HG03575 (cell line): ENCODE results near the gene CCDC177.

Source experiments
- ATAC-seq: cut with Tn5 transposase; IDR thresholded peaks from one replicate; pipeline ENCODE4 v1.9.1; 2021; ENCODE audit not compliant: unreplicated experiment, insufficient number of reproducible peaks, low FRiP score; ENCODE audit errors: extremely low read depth

CCDC177 gene

DNA sequence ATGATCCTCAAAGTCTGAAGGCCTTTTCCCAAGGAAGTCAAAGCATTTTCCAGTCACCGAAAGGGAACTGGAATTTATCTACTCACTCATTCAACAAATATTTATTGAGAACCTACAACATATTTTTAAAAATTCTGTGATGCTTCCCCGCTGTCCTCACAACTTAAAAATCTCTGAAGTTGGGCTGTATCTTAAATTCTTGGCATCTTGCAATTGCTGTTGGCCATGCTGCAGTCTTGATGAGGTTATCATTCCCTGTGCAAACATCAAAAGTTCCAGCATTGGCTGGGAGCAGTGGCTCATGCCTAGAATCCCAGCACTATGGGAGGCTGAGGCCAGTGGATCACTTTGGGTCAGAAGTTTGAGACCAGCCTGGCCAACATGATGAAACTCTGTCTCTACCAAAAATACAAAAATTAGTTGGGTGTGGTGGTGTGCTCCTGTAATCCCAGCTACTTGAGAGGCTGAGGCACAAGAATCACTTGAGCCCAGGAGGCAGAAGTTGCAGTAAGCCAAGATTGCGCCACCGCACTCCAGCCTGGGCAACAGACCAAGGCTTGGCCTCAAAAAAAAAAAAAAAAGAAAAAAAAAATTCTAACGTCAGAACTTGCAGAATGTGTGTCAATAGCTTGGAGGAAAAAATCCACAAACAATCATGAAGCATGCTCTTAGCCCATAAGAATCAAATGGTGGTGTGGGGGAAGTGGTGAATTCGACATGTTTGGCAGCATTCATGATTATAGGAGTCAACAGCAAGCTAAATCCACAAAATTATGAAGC is 34.9 kb downstream of the CCDC177 start:
- ATAC-seq, result no peak

DNA sequence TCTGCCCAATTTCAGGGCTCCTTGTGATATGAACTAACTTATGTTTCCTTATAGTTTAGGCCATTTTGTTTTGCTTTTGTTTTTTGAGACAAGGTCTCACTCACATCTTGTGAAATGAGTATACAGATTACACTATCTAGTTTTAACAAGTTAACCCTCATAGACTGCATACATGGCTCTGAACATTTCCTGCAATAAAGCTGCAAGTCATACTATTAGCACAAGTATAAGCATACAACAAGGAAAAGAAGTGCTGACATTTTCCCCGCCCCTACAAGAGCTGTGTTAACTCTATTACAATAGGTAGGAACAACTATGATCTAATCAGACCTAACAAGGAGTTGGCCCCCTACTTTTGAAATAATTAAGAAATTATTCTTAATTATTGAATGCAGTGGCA is 35.9 kb downstream of the CCDC177 start:
- no peak for ATAC-seq

- ATAC-seq, result no peak
Observed at GRCh38 chr14:69537900-69538299, 36.8 kb downstream of the CCDC177 start.

- ATAC-seq, result no peak
Observed at GRCh38 chr14:69536971-69537370, 37.7 kb downstream of the CCDC177 start.

GRCh38 chr14:69535230-69535848 is 39.3 kb downstream of the CCDC177 start:
- ATAC-seq, result no peak

DNA sequence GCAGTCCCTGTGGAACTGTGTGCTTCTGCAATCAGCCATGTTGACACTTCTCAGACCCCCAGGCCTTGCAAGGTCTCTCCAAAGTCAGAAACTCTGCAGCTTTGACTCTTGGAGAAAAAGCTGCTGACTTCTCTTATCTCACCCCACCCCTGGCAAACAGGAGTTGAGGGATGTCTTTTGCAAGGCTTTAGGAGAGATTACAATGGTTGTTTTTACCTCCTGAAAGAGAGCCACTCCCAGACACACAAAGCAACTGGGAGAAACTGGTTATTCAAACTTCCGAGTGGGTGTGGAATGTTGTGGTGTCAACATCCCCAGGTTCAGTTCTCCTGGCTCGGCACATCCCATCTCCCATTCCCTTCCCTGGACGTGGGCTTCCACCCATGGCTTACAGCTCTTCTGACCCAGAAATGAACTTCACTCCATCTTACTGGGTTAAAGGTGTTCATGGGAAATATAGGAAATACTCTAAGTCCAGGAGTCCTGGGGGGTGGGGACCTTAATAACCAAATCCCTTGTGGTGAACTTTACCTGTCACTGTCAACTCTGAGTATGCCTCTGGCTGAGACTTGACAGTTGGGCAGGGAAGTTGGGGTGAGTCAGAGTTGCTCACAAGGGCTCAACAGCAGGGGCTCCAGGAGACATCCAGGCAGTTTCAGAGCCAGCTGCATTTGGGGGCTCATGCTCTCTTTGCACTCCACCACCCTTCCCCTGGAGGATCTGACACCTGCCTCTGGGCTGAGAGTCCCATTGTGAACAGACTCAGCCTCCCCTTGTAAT is 41.9 kb downstream of the CCDC177 start:
- no peak for ATAC-seq

DNA sequence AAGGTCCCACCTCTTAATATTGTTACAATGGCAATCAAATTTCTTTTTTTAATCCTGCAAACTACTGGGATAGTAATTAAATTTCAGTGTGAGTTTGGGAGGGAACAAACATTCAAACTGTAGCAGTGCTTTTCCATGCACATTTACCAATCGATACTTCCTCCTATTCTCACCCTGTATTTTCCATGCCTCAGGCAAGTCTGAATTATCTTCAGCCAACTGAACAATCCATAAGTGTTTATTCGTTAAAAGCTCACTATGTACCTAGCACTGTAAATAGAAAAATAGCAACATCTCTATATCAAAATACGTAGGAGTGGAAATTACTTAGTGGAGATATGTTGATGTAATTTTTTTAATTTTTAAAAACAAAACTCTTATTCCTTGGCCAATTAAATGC is 43.5 kb downstream of the CCDC177 start:
- ATAC-seq, result no peak

- no peak for ATAC-seq
Observed at GRCh38 chr14:69530095-69530494, 44.6 kb downstream of the CCDC177 start.

- ATAC-seq, result no peak
Observed at GRCh38 chr14:69529563-69529962, 45.1 kb downstream of the CCDC177 start.

- no peak for ATAC-seq
Observed at GRCh38 chr14:69528930-69529329, 45.7 kb downstream of the CCDC177 start.

DNA sequence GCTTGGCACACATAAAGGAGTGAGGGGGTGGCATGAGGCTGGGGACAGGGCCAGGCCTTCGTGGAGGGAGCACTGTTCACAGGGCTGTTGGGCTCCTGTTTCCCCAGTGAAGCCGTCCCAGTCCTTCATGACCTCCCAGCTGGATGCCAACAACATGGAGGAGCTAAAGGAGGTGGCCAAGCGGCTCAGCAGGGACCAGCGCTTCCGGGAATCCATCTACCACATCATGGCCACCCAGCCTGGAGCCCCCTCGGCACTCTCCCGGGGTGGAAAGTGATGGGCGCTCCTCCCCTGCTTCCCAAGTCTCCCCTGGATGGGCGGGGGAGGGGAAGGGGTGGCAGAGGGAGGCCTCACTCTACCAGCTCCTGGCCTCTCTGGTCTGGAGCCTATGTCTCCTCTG is 46.5 kb downstream of the CCDC177 start:
- ATAC-seq, result no peak

DNA sequence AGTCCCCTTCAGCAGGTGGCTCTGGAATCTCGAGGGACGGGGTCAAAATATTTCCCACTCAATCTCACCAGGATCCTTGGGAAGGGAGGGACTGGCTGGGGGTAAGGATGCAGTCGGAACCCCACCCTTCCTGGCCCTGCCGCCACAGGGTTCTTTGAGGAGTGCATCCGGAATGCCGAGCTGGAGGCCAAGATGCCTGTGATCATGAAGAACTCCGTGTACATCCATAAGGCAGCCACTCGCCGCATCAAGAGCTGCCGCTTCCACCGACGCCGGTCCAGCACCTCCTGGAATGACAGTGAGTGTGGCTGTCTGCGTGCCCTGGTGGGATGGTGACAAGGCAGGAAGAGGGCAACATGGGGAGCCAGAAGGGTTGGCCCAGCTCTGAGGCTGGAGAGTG is 47.0 kb downstream of the CCDC177 start:
- ATAC-seq, result no peak

- ATAC-seq, result no peak
Observed at GRCh38 chr14:69525896-69526295, 48.8 kb downstream of the CCDC177 start.

- ATAC-seq, result no peak
Observed at GRCh38 chr14:69522026-69522425, 52.6 kb downstream of the CCDC177 start.
